ENCODE results near the gene DISC1. TPM values are rescaled to one million over a fixed set of nuclear protein-coding genes. Genes with fewer than 3 reads are reported as not detected.
A peak's percentile ranks its signal among the peaks of the same experiment; 100 is the strongest.

DISC1 gene
- total RNA-seq, 1 donor from 2014 or later: 13.6 TPM

DNA sequence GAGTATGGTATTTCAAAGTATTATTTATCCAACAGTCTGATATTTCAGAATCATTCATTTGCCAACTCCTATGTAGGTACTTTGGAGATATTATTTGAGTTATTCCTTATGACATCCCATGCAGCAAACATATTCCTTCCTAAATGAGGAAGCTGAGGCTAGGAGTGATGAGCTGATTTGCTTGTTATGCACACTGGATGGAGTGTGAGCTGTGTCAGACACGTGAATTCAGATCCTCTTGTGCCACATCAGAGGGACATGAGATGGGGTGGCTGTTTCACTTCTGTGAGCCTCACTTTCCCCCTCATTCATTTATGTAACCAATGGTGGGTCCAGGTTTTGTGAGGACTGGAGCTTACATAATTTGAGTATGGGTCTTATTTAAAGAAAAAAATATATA, 215.9 kb downstream of the DISC1 start:
- H3K4me3 ChIP-seq: no peak overlapping the region
- H3K27me3 ChIP-seq (ENCODE audit: low read depth): no peaks in the 10 kb centered on the region
- no peak overlapping the region for H3K27ac ChIP-seq
- peaks cover 12% of the 10 kb centered on the region for H3K4me1 ChIP-seq
- ATAC-seq: no peak
- TF ChIP-seq, protein P1, sequence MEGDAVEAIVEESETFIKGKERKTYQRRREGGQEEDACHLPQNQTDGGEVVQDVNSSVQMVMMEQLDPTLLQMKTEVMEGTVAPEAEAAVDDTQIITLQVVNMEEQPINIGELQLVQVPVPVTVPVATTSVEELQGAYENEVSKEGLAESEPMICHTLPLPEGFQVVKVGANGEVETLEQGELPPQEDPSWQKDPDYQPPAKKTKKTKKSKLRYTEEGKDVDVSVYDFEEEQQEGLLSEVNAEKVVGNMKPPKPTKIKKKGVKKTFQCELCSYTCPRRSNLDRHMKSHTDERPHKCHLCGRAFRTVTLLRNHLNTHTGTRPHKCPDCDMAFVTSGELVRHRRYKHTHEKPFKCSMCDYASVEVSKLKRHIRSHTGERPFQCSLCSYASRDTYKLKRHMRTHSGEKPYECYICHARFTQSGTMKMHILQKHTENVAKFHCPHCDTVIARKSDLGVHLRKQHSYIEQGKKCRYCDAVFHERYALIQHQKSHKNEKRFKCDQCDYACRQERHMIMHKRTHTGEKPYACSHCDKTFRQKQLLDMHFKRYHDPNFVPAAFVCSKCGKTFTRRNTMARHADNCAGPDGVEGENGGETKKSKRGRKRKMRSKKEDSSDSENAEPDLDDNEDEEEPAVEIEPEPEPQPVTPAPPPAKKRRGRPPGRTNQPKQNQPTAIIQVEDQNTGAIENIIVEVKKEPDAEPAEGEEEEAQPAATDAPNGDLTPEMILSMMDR (IDR thresholded peaks at IDR 0.05): no peak
- intact Hi-C loops (cut with DNase I): no loop called here
- H3K36me3 ChIP-seq: no peaks in the 10 kb centered on the region
- H3K9me3 ChIP-seq: no peaks in the 10 kb centered on the region
- no peak for DNase-seq

DNA sequence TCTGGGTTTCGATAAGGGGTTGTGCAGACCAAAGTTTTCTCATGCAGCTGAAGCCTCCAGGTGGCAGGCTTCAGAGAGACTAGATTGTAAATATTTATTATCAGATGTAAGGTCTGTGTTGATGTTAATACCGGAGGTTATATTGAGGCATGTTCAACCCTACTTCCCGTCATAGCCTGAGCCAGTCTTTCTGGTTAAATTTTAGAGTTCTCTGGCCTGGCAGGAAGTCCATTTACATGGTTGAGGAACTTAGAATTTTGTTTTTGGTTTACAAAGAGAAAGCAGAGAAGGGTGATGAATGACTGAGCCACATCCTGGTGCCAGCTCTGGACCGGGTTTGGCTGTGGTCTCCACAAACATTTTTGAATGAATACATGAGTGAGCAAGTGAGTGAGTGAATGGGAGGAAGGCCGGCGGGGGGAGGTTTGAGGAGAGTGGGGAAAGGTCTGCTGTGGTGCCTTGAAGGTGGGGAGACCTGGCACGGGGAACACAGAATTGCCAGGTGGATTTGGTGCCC, 218.5 kb downstream of the DISC1 start:
- Histone ChIP-seq H3K27ac (no peak overlapping the region), H3K36me3 (no peaks in the 10 kb centered on the region), H3K4me3 (no peak overlapping the region), H3K4me1 (peaks cover 12% of the 10 kb centered on the region), H3K27me3 (ENCODE audit: low read depth) (no peaks in the 10 kb centered on the region), H3K9me3 (no peaks in the 10 kb centered on the region)
- ATAC-seq (peak in 1 of 2 donors; percentile 7), DNase-seq (no peak)
- intact Hi-C loops (cut with DNase I): no loop called here
- TF ChIP-seq, protein P1 (IDR thresholded peaks at IDR 0.05): no peak

DNA sequence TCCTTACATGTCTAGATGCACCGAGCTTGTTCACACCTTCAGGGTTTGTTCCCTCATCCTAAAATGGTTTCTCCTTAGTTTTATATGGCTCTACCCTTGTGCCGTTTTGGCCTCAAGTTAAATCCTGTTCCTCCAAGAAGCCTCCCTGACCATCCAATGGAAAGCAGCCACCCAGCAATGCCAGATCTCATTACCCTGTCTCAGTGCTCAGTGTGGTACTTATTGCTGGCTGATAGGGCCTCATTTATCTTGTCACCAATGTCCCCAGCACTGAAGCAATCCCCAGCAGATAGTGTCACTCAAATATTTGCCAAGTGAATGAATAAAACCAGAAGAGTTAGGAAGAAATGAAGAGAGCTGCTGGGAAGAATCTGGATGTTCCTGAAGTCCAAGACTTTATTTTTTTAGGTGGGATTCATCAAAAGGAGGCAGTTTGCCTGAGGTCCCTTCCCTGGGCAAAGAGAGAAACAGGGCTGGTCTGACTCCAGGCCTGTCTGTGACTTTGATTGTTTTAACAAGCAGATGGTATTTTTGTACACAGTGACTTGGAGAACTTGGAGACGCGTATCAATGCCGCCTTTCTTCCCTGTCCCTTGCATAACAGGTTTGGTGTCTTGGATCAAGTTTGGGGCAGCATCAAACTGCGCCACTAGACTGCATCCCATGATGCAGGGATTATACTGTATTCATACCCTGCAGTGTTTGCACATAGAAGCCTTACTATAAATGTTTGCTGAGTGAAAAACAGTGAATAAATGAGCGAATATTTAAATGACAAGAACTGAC, 221.2 kb downstream of the DISC1 start:
- DNase-seq: no peak
- no peaks in the 10 kb centered on the region for H3K9me3 ChIP-seq
- TF ChIP-seq, protein P1 (IDR thresholded peaks at IDR 0.05): no peak
- H3K27me3 ChIP-seq (ENCODE audit: low read depth): no peaks in the 10 kb centered on the region
- no peaks in the 10 kb centered on the region for H3K36me3 ChIP-seq
- intact Hi-C loops (cut with DNase I): no loop called here
- peaks cover 12% of the 10 kb centered on the region for H3K4me1 ChIP-seq
- ATAC-seq: no peak
- no peak overlapping the region for H3K4me3 ChIP-seq
- no peak overlapping the region for H3K27ac ChIP-seq

DNA sequence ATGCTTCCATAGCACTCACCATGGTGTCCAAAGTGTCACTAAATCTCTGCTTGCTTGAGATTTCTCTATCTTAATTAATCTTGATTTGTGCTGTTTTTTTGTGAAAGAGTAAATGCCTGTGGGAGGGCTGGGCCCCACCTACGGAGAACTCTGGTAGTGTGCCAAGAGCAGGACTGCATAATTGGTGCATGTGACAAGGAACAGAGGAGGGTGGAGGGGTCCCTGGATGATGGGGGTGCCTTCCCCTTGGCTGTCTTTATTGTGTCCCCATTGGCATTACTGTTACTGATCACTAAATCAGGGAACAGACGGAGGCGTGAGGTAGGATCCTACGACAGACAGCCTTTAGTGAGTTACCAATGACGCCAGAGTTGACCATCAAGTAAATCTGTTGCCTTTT, 223.4 kb downstream of the DISC1 start:
- Histone ChIP-seq H3K36me3 (no peaks in the 10 kb centered on the region), H3K27me3 (ENCODE audit: low read depth) (no peaks in the 10 kb centered on the region), H3K4me3 (no peak overlapping the region), H3K4me1 (peaks cover 5% of the 10 kb centered on the region), H3K27ac (no peak overlapping the region), H3K9me3 (no peaks in the 10 kb centered on the region)
- DNase-seq (no peak), ATAC-seq (no peak)
- TF ChIP-seq, protein P1 (IDR thresholded peaks at IDR 0.05): no peak
- intact Hi-C loops (cut with DNase I): no loop called here

DNA sequence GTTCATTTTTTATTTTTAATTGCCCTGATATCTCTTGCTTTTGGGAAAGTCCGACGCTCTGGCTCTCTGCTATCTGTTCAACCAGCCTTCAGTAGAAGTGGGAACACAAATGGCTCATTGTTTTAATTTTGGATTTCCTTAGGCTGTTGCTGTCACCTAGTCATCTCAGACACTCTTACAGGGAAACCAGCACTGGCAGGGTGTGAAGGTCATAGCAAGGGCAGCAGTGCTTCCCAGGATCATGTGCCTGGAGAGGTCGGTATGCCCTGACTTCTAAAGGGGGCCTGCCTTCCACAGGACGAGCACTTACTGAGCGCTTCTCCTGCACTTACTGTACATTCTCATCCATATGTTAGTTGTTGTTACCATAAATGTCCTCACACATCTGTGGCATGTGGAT, 224.2 kb downstream of the DISC1 start:
- H3K27ac ChIP-seq: no peak overlapping the region
- intact Hi-C loops (cut with DNase I): no loop called here

More for the DNA sequence above, 224.2 kb downstream of the DISC1 start:
- DNase-seq (no peak), ATAC-seq (no peak)
- Histone ChIP-seq H3K27me3 (ENCODE audit: low read depth) (no peaks in the 10 kb centered on the region), H3K36me3 (no peaks in the 10 kb centered on the region), H3K4me3 (no peak overlapping the region), H3K9me3 (no peaks in the 10 kb centered on the region), H3K4me1 (no peaks in the 10 kb centered on the region)
- TF ChIP-seq, protein P1 (IDR thresholded peaks at IDR 0.05): no peak

Data from lower lobe of right lung (tissue), 2 donors.